Stimulated activated naive CD8-positive, alpha-beta T cell treated with anti-CD3 and anti-CD28 coated beads, Interleukin-15, Interleukin-2, amounts not matched to agents 100 U/mL and 50 U/mL, for 24 hours (primary cell): ENCODE measurements around the gene ZNF215.
"Not testable (repeated sequence)": the region's sequence is repeated elsewhere in the genome, so short reads cannot be mapped to it uniquely, and the experiment has no call there.

Source experiments
- ATAC-seq: fragments of 150-1000 bp; cut with Tn5 transposase; one replicate; pipeline ENCODE4 v1.10.0; 2021
- DNase-seq: peaks from one replicate; pipeline ENCODE4 v3.0.0; 2021

Gene ZNF215

GRCh38 chr11:6926208-6927029, at the start of gene ZNF215:
TSS of gene ZNF215 (plus strand) at chr11:6926426. CDS start at chr11:6932273, 5,847 bp downstream.
- ATAC-seq, result peak; percentile 46
- DNase-seq, result peak; percentile 46

DNA sequence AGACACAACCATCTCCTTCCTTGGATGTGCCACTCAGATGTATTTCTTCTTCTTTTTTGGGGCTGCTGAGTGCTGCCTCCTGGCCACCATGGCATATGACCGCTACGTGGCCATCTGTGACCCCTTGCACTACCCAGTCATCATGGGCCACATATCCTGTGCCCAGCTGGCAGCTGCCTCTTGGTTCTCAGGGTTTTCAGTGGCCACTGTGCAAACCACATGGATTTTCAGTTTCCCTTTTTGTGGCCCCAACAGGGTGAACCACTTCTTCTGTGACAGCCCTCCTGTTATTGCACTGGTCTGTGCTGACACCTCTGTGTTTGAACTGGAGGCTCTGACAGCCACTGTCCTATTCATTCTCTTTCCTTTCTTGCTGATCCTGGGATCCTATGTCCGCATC, 49.3 kb upstream of the ZNF215 start:
- ATAC-seq, result no peak
- no peak for DNase-seq

DNA sequence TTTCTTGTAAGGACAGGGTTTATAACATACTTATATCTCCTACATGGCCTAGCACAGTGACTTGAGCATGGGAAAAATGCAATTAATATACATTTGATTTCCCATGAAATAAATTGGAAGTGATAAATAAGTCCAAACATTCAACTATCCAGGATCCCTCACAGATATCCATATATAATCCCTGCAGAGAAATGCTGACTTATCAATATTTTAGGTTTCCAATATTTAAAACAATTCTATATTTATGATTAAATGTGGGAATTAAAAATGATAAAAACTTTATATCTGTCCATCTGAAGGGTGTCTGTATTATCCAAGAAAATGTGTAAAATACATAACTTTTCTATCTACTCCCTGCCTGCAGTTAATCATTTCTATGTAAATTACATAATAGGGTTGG, 43.5 kb upstream of the ZNF215 start:
- ATAC-seq, result no peak

DNA sequence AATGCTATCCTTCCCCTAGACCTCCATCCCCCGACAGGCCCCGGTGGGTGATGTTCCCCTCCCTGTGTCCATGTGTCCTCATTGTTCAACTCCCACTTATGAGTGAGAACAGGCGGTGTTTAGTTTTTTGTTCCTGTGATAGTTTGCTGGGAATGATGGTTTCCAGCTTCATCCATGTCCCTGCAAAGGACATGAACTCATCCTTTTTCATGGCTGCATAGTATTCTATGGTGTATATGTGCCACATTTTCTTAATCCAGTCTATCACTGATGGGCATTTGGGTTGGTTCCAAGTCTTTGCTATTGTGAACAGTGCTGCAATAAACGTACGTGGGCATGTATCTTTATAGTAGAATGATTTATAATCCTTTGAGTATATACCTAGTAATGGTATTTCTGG, 38.5 kb upstream of the ZNF215 start:
- not testable (repeated sequence) for ATAC-seq, DNase-seq

More for the DNA sequence above, 43.5 kb upstream of the ZNF215 start:
- no peak for DNase-seq

DNA sequence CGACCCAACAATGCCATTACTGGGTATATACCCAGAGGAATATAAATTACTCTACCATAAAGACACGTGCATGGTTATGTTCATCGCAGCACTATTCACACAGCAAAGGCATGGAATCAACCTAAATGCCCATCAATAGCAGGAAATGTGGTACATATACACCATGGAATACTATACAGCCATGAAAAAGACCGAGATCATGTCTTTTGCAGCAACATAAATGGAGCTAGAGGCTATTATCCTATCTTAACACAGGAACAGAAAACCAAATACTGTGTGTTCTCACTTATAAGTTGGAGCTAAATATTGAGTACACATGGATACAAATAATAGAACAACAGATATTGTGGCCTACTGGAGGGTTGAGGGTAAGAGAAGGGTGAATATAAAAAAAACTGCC, 37.4 kb upstream of the ZNF215 start:
- DNase-seq, result no peak
- ATAC-seq, result no peak

- DNase-seq (no peak), ATAC-seq (no peak)
These were observed 36.4 kb upstream of the ZNF215 start for GRCh38 chr11:6889835-6890234.

- ATAC-seq, result no peak
- DNase-seq, result no peak
These were observed 33.8 kb upstream of the ZNF215 start, which contains the start of gene OR2D2 for GRCh38 chr11:6892400-6892799. TSS of gene OR2D2 (minus strand) at chr11:6892500. CDS start at chr11:6892500, 0 bp downstream.

DNA sequence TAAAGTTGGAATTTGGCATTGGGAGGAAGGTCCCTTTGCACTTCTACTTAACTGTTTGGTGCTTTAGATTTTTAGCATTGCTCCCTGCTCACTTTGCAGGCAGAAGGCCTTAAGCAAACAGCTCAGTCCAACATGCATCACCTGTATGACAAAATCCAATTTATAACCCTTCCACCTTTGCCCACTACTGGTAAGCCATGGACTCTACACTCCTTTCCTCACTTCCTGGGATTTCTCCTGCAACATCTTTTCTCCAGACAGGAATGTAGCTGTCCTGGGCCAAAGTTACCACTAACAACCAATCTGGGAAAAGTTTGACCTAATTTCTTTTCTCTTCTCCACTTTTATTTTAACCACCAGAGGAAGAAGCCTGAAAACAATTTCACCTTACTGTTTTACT, 32.1 kb upstream of the ZNF215 start:
- no peak for DNase-seq

GRCh38 chr11:6895010-6895409, 31.2 kb upstream of the ZNF215 start:
- no peak for DNase-seq
- ATAC-seq, result no peak

More for the DNA sequence above, 32.1 kb upstream of the ZNF215 start:
- no peak for ATAC-seq

GRCh38 chr11:6898911-6899310, 27.3 kb upstream of the ZNF215 start:
- ATAC-seq (no peak), DNase-seq (no peak)

DNA sequence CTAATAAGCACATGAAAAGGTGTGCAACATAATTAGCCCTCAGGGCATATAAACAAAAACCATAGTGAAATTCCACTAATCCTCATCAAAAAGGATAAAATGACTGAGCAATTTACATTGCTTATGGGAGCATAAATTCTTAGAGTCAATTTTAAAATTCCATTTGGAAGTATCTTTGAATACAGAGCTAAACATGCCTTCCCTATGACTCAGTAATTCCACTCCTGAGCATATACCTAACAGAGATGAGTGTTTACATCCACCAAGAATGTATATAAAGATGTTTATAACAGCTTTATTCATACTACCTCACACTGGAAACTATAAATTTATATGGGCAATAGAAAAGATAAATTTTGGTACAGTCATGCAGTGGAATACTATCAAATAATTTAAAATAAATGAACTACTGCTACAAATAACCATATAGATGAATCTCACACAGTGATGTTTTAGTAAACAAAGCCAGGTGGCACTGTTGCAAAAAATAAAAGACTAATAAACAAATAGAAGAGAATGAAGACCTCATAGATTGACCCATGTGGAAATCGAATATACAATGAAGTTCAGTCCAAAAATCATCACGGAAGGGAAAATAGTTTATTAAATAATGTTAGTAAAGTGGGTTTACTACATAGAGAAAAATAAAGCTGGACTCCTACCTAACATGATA, 25.8 kb upstream of the ZNF215 start:
- no peak for ATAC-seq
- DNase-seq, result no peak

GRCh38 chr11:6904804-6905203, 21.4 kb upstream of the ZNF215 start:
- not testable (repeated sequence) for DNase-seq, ATAC-seq

- DNase-seq (no peak), ATAC-seq (no peak)
These were observed 14.8 kb upstream of the ZNF215 start for GRCh38 chr11:6911378-6911777.

DNA sequence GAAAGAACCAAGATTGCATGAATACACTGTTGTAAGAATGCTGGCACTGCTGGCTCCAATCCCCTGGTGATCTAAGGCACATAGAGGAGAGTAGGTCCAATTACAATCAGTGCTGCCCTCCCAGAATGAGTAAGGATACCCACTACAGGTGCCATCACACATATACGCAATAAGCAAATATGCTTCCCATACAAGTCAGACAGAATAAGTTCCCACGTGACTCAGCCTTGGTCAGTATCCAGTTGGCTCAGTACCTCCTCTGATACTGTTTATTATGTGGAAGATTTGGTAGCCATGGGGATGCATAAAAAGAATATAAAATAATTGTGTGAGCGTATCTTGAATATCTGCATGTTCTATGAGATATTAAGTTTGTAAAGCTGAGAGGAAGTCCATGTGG, 14.3 kb upstream of the ZNF215 start:
- no peak for ATAC-seq
- DNase-seq, result no peak

GRCh38 chr11:6919698-6920097, 6.5 kb upstream of the ZNF215 start:
- no peak for ATAC-seq
- no peak for DNase-seq

DNA sequence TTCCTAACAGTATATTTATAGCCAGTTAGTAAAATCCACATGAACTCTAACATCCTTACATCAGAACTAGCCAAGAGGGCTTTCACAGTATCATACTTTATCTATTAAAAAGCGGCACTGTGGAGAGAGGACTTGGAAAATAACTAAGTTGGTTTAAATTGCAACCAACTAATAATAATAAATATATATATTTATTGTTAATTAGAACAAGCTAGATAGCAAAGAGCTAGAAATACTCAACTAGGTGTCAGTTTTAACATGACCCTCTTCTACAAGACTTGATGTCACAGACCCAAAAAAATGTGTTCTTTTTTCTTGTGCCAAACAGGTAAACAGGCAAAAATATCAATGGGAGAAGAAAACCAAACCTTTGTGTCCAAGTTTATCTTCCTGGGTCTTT, 5.5 kb upstream of the ZNF215 start, which contains the start of gene OR2D3:
TSS of gene OR2D3 (plus strand) at position 301 of the 400 bp plus-strand sequence. CDS start at position 301, 0 bp downstream.
- DNase-seq (no peak), ATAC-seq (no peak)

DNA sequence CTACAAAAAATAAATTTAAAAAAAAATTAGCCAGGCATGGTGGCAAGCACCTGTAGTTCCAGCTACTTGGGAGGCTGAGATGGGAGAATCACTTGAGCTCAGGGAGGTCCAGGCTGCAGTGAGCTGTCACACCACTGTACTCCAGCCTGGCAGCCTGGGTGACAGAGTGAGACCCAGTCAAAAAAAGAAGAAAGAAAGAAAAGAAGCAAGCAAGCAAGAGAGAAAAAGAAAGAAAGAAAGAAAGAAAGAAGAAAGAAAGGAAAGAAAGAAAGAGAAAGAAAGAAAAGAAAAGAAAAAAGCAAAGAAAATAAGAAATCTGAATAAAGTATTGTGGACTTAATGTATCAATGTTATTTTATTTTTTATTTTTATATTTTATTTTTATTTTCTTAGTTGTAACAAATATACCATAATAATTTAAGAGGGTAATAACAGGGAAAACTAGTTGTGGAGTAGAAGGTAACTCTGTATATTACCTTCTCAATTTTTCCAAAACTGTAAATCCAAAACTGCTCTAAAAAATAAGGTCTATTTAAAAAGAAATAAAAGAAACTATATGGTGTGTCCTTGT, 1.1 kb upstream of the ZNF215 start:
- DNase-seq, result no peak
- ATAC-seq, result no peak

DNA sequence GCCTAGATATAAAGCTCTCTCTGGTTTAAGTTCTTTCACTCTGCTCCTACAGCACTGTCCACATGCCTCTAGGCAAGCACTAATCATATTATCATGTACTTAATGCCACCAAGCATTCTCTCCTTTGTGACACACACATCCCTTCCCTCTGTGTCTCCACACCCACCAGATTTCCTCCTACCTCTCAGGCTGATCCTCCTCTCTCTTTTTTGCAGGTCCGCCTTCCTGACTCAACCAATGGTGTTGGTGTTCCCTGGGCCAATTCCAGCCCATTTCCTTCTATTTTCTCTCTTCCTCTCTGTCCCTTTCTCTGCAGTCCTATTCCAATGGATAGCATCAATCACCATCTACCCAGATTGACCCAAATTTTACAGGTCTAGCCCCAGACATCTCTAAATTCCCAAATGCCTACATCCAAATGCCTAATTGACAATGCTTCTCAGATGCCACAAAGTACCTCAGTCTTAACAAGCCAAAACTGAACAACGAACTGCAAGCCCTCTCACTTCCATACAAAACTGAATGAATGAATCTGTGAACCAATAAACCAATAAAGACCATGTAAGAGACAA, 504 bp upstream of the ZNF215 start:
- no peak for ATAC-seq
- no peak for DNase-seq

GRCh38 chr11:6927030-6927617, 898 bp downstream of the ZNF215 start:
- ATAC-seq (peak; percentile 9), DNase-seq (no peak)

DNA sequence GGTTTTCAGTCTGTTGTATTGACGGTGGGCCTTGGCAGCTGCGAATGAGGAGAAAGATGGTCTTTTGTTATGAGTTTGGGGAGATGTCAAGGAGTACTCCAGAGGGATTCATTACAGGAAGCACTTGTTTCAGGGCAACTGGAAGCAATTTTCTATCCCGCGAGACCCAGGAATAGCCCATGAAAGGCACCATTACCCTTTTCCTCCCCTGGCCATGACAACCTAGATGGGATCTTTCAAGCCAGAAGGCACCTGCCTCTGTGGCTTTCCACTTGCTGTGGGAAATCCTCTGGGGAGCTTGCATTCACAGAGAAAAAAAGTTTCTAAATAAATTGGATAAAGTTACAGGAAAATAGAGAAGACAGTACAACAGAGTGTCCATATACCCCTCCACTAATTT, 2.7 kb downstream of the ZNF215 start:
- DNase-seq (no peak), ATAC-seq (no peak)

GRCh38 chr11:6931146-6931713, 5.0 kb downstream of the ZNF215 start:
- ATAC-seq, result no peak
- no peak for DNase-seq

DNA sequence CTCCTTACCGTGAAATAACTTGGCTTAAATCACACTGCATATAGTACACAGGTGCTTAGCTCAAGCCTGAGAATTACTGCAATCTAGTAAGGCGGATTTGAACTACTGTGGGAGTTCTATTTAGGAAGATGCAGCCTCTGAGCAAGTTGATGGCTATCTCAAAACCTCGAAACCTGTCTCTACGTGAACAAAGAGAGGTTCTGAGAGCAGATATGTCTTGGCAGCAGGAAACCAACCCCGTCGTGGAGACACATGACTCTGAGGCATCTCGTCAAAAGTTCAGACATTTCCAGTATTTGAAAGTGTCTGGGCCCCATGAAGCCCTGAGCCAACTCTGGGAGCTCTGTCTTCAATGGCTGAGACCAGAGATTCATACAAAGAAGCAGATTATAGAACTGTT, 5.9 kb downstream of the ZNF215 start:
- ATAC-seq, result no peak
- DNase-seq, result no peak
